K562 (cell line): Measurements from ENCODE around the gene ARAF. TPM values are rescaled to one million over a fixed set of nuclear protein-coding genes. Genes with fewer than 3 reads are reported as not detected.

Source experiments
- ATAC-seq: fragments of 200-7000 bp; cut with Tn5 transposase; 3 replicates; pipeline ENCODE4 v1.9.1; 2020; ENCODE audit warnings: moderate library complexity
- BruUV-seq: library from RNA; stranded (reverse); fragments of 400-500 nt; replicated peaks from 2 replicates; lab custom pipeline; 2021; lab: Mats Ljungman, UMichigan
- CTCF ChIA-PET: fragments of 300-600 bp; formaldehyde crosslinking; extraction: SDS; loops from one replicate; lab custom pipeline; 2021; ENCODE audit warnings: low intra/inter-chr PET ratio; lab: Yijun Ruan, JAX
- POLR2A ChIA-PET: fragments of 300-600, 350-650 bp; sonication (Branson Sonifier 250); formaldehyde crosslinking; extraction: SDS; loops from one replicate; lab custom pipeline; 2021; ENCODE audit warnings: antibody characterized with exemption, inconsistent platforms; lab: Yijun Ruan, JAX
- DNase-seq, 4 experiments: peaks; one replicate each; pipeline versions ENCODE4 v3.0.0 to v3.0.0-alpha.2; 2011 to 2018; ENCODE audit warnings: low spot score in 3 of 4, mixed read lengths in 3 of 4; ENCODE audit errors: extremely low read depth in 1 of 4
- FAIRE-seq: peaks from 2 replicates; lab custom pipeline; 2011; peaks lifted over from hg19 to GRCh38; lab: Jason Lieb, UNC
- H2AFZ ChIP-seq: 2 replicates; pipeline ENCODE4 v1.6.0; 2011; ENCODE audit warnings: low read depth, low read length, control low read depth, inconsistent platforms
- H3K27ac ChIP-seq: fragments of 200-600 bp; 3 replicates; pipeline ENCODE4 v1.8.0; 2011; ENCODE audit warnings: low read depth, mild to moderate bottlenecking, control low read depth, inconsistent platforms, low read length, moderate library complexity, mixed read lengths; ENCODE audit errors: extremely low read depth
- H3K27me3 ChIP-seq, 2 experiments: fragments of 300-600 bp in 1 of 2; 2 replicates in 1 of 2; 3 replicates in 1 of 2; pipeline versions ENCODE4 v1.6.0 to v1.8.0; 2011; ENCODE audit warnings: inconsistent platforms in 2 of 2, low read length in 2 of 2, mild to moderate bottlenecking in 1 of 2, mixed read lengths in 1 of 2, moderate library complexity in 1 of 2; ENCODE audit not compliant: control insufficient read depth in 2 of 2, insufficient read depth in 2 of 2
- H3K36me3 ChIP-seq: fragments of 300-600 bp; 3 replicates; pipeline ENCODE4 v1.8.0; 2011; ENCODE audit warnings: mild to moderate bottlenecking, low read length, inconsistent platforms; ENCODE audit not compliant: control insufficient read depth, insufficient read depth
- H3K4me1 ChIP-seq, 2 experiments: fragments of 200-600 bp in 1 of 2; replicated peaks in 1 of 2; 2 replicates in 1 of 2; 3 replicates in 1 of 2; pipeline versions ENCODE4 v1.5.1 to v1.8.0; 2011; ENCODE audit warnings: inconsistent platforms in 2 of 2, low read length in 2 of 2, mild to moderate bottlenecking in 1 of 2, mixed read lengths in 1 of 2, moderate library complexity in 1 of 2; ENCODE audit not compliant: control insufficient read depth in 2 of 2, insufficient read depth in 2 of 2
- H3K4me2 ChIP-seq: 2 replicates; pipeline ENCODE4 v1.6.1; 2011; ENCODE audit warnings: low read length, control low read depth, inconsistent platforms, mixed read lengths; ENCODE audit not compliant: insufficient read depth
- H3K4me3 ChIP-seq: fragments of 200-600 bp; sonication (generic), shearing (Covaris generic); 2 replicates; pipeline ENCODE4 v1.5.1; 2016; ENCODE audit warnings: control low read depth, inconsistent platforms
- H3K79me2 ChIP-seq: fragments of 200-600 bp; 3 replicates; pipeline ENCODE4 v1.8.0; 2011; ENCODE audit warnings: low read length, inconsistent platforms; ENCODE audit not compliant: control insufficient read depth, insufficient read depth
- H3K9ac ChIP-seq, 2 experiments: 2 replicates each; pipeline versions ENCODE4 v1.6.0 to v1.6.1; 2011; ENCODE audit warnings: low read depth in 2 of 2, low read length in 2 of 2, control low read depth in 1 of 2, inconsistent platforms in 1 of 2, mild to moderate bottlenecking in 1 of 2, mixed read lengths in 1 of 2; ENCODE audit not compliant: insufficient read depth in 1 of 2
- H3K9me1 ChIP-seq: one replicate; pipeline ENCODE4 v1.6.0; 2011; ENCODE audit warnings: inconsistent platforms, mild to moderate bottlenecking, low read length, moderate library complexity; ENCODE audit not compliant: control insufficient read depth, insufficient read depth
- H3K9me3 ChIP-seq: replicated peaks from 2 replicates; pipeline ENCODE4 v1.5.1; 2011; ENCODE audit warnings: low read depth, low read length, inconsistent platforms; ENCODE audit not compliant: control insufficient read depth, insufficient read depth
- H4K20me1 ChIP-seq: replicated peaks from 2 replicates; pipeline ENCODE4 v1.6.1; 2011; ENCODE audit warnings: low read length, inconsistent platforms, mixed read lengths; ENCODE audit not compliant: control insufficient read depth, insufficient read depth
- CREBBP ChIP-seq: IDR thresholded peaks from one replicate; pipeline ENCODE4 v1.6.1; 2012; ENCODE audit warnings: low read depth, mild to moderate bottlenecking, control low read depth, inconsistent platforms, low read length
- DPF2 ChIP-seq: fragments of 450-650 bp; IDR thresholded peaks from 2 replicates; pipeline ENCODE4 v1.6.1; 2016
- ETV5 ChIP-seq: sonication (generic); formaldehyde crosslinking; IDR thresholded peaks from 2 replicates; pipeline ENCODE4 v1.4.0; 2020; ENCODE audit warnings: low read depth, mild to moderate bottlenecking, missing genetic modification reagents
- EWSR1 ChIP-seq: fragments of 450-650 bp; IDR thresholded peaks from 2 replicates; pipeline ENCODE4 v1.6.1; 2018; ENCODE audit warnings: borderline replicate concordance, mild to moderate bottlenecking, low read depth, moderate library complexity; ENCODE audit not compliant: partially characterized antibody
- HOXB6 ChIP-seq: fragments of 250-450 bp; sonication (Bioruptor Pico); IDR thresholded peaks from 2 replicates; pipeline ENCODE4 v1.5.1; 2022; ENCODE audit warnings: mild to moderate bottlenecking, borderline replicate concordance
- IRF2 ChIP-seq: sonication (generic); formaldehyde crosslinking; IDR thresholded peaks from 2 replicates; pipeline ENCODE4 v1.8.1; 2022; ENCODE audit warnings: mild to moderate bottlenecking, missing genetic modification reagents
- PCBP1 ChIP-seq: fragments of 200-400 bp; formaldehyde crosslinking; IDR thresholded peaks from 2 replicates; pipeline ENCODE4 v1.6.1; 2018; ENCODE audit warnings: mild to moderate bottlenecking, low read depth, low read length; ENCODE audit not compliant: poor library complexity, severe bottlenecking
- POLR2AphosphoS5 ChIP-seq: IDR thresholded peaks from 2 replicates; pipeline ENCODE4 v1.6.1; 2011; ENCODE audit warnings: mild to moderate bottlenecking, low read depth, low read length, moderate library complexity; ENCODE audit not compliant: control insufficient read depth, insufficient read depth
- PRDM10 ChIP-seq: fragments of 450-650 bp; IDR thresholded peaks from 2 replicates; pipeline ENCODE4 v1.6.1; 2018; ENCODE audit not compliant: partially characterized antibody
- SUPT5H ChIP-seq: fragments of 450-650 bp; IDR thresholded peaks from 2 replicates; pipeline ENCODE4 v1.6.1; 2016
- TCF7L2 ChIP-seq: fragments of 150-350 bp; IDR thresholded peaks from 2 replicates; pipeline ENCODE4 v1.6.1; 2016; ENCODE audit warnings: low read depth, mild to moderate bottlenecking, low read length, moderate library complexity
- ZMIZ1 ChIP-seq, 2 experiments: fragments of 150-350 bp in 1 of 2; IDR thresholded peaks; 2 replicates each; pipeline ENCODE4 v1.6.1; 2012 to 2016; ENCODE audit warnings: low read depth in 2 of 2, low read length in 2 of 2, mild to moderate bottlenecking in 1 of 2, moderate library complexity in 1 of 2
- ZNF354B ChIP-seq: fragments of 250-450 bp; sonication (Bioruptor Pico); IDR thresholded peaks from 2 replicates; pipeline ENCODE4 v1.4.0; 2020
- ZNF740 ChIP-seq, 3 experiments: fragments of 200-800 bp in 1 of 3; sonication (Bioruptor generic) in 1 of 3; sonication (generic) in 1 of 3; formaldehyde crosslinking in 1 of 3; IDR thresholded peaks; 2 replicates each; pipeline versions ENCODE4 v1.6.1 to v1.8.0; 2016 to 2022; ENCODE audit warnings: mild to moderate bottlenecking in 2 of 3, missing compliant biosample characterization in 2 of 3, missing genetic modification characterization in 2 of 3, missing genetic modification reagents in 1 of 3
- ZNF780A ChIP-seq: fragments of 250-450 bp; sonication (Bioruptor Pico); IDR thresholded peaks from 2 replicates; pipeline ENCODE4 v1.5.0; 2021; ENCODE audit warnings: mild to moderate bottlenecking
- in situ Hi-C: fragments of 300-500 bp; cut with MboI; formaldehyde crosslinking; loops from 4 replicates; pipeline ENCODE4 v1.15.0; 2018; ENCODE audit warnings: inconsistent platforms, mixed read lengths
- intact Hi-C: fragments of 100-400 bp; cut with micrococcal nuclease; formaldehyde crosslinking; loops from 2 replicates; pipeline ENCODE4 v1.14.2; 2022
- polyA plus RNA-seq, 8 experiments: library from polyadenylated mRNA; depleted of rRNA in 4 of 8; stranded (reverse) in 5 of 8; unstranded in 3 of 8; fragments of >200 nt; fragmentation: Nextera tagmentation in 2 of 8; fragmentation: Illumina TruSeq in 1 of 8; extraction: Ambion mirVana in 2 of 8; extraction: Trizol in 1 of 8; gene quantifications; 2 replicates each; pipeline versions ENCODE4 v1.2.1 to v1.2.3, GENCODE V29; 2011 to 2014; ENCODE audit warnings: inconsistent platforms in 1 of 8, missing spikeins in 1 of 8
- total RNA-seq, 7 experiments: library from RNA; depleted of rRNA in 6 of 7; stranded (reverse); fragments of >200 nt in 6 of 7; fragmentation: Illumina TruSeq in 2 of 7; extraction: Trizol in 2 of 7; gene quantifications; 2 replicates each; pipeline versions ENCODE4 v1.2.1 to v1.2.3, GENCODE V29; 2011 to 2021; ENCODE audit warnings: low replicate concordance in 1 of 7

Gene ARAF
- total and polyA plus RNA-seq, 9 of the 15 experiments (the other 6 are each of a cell fraction or from before 2014, with no cell fraction given): 5.5 to 70.0 (median 29.4) TPM

GRCh38 chrX:47539860-47540259, 21.1 kb upstream of the ARAF start:
- intact Hi-C loops (no loop called here), in situ Hi-C loops (no loop called here)
- no peaks in the 10 kb centered on the region for H4K20me1 ChIP-seq
- no peaks in the 10 kb centered on the region for H3K9me3 ChIP-seq
- ChIA-PET POLR2A (no interaction called here), CTCF (no interaction called here)
- no peak overlapping the region for H3K4me2 ChIP-seq
- H3K4me3 ChIP-seq: no peak overlapping the region
- no peaks in the 10 kb centered on the region for H3K79me2 ChIP-seq
- DNase-seq: no peak
- no peak for TF ChIP-seq POLR2AphosphoS5
- TF ChIP-seq DPF2: no peak
- no peak for TF ChIP-seq SUPT5H
- no peak for TF ChIP-seq IRF2
- TF ChIP-seq PCBP1: no peak
- TF ChIP-seq CREBBP: no peak
- no peak for TF ChIP-seq HOXB6 (CRISPR knock-in tag)
- TF ChIP-seq ZNF740 (CRISPR knock-in tag; IDR thresholded peaks at IDR 0.05): no peak
- no peak for TF ChIP-seq ZNF740 (tag; IDR thresholded peaks at IDR 0.05)
- no peak for TF ChIP-seq ETV5 (CRISPR knock-in tag)
- no peak for TF ChIP-seq ZNF354B (CRISPR knock-in tag)
- no peak for TF ChIP-seq TCF7L2
- no peak for TF ChIP-seq ZMIZ1 (IDR thresholded peaks at IDR 0.05; ENCODE audit: low read depth in 2 of 2, low read length in 2 of 2)
- no peak for TF ChIP-seq EWSR1
- TF ChIP-seq PRDM10: no peak
- no peak for TF ChIP-seq ZNF780A
- BruUV-seq: no TSS peak
- H3K4me1 ChIP-seq: peaks cover 0 to 8% of the 10 kb centered on the region in 2 experiments; a peak in 3 of 5 replicates
- no peak overlapping the region for H2AFZ ChIP-seq
- no peak overlapping the region for H3K9ac ChIP-seq
- no peaks in the 10 kb centered on the region for H3K27me3 ChIP-seq
- H3K27ac ChIP-seq: no peak overlapping the region
- no peaks in the 10 kb centered on the region for H3K9me1 ChIP-seq
- ATAC-seq: no peak
- FAIRE-seq: no peak
- no peaks in the 10 kb centered on the region for H3K36me3 ChIP-seq
